Measurements from ENCODE around the gene LAX1. TPM values are rescaled to one million over a fixed set of nuclear protein-coding genes. Genes with fewer than 3 reads are reported as not detected.

Gene LAX1
- total and polyA plus RNA-seq, 2 of the 4 experiments (the other 2 are of a cell fraction), result 0.03 TPM; not detected in 1

GRCh38 chr1:203746281-203746680, 18.7 kb upstream of the LAX1 start:
- no peak overlapping the region for H2BK5ac ChIP-seq (ENCODE audit: low read depth, low read length, poor library complexity, severe bottlenecking)
- H4K91ac ChIP-seq (ENCODE audit: insufficient read depth, low read depth, low read length), result no peak overlapping the region
- no peak overlapping the region for H2BK20ac ChIP-seq (ENCODE audit: low read depth, low read length)
- H2AK9ac ChIP-seq (replicated peaks; ENCODE audit: low read depth, low read length, poor library complexity), result no peak overlapping the region
- H3K9me3 ChIP-seq (ENCODE audit: control insufficient read depth, insufficient read depth, low read length), result no peaks in the 10 kb centered on the region
- dilution Hi-C loops (cut with HindIII; ENCODE audit: low sequenced_read_pairs, unreplicated experiment) (no loop called here), intact Hi-C loops (cut with micrococcal nuclease) (no loop called here), in situ Hi-C loops (cut with MboI; ENCODE audit: low sequenced_read_pairs) (no loop called here)
- no peaks in the 10 kb centered on the region for H3K27me3 ChIP-seq (ENCODE audit: control insufficient read depth, insufficient read depth, low read length)
- no peak for DNase-seq
- H2AFZ ChIP-seq (replicated peaks; ENCODE audit: low read length, poor library complexity), result no peak overlapping the region
- H2AK5ac ChIP-seq (ENCODE audit: low read depth, low read length), result no peak overlapping the region
- H3K9ac ChIP-seq (ENCODE audit: low read depth, low read length), result no peak overlapping the region
- BruUV-seq (replicated peaks), result no TSS peak
- no peak overlapping the region for H3K4me3 ChIP-seq (ENCODE audit: insufficient read depth, low read depth, low read length)
- peaks cover 2% of the 10 kb centered on the region; the same call in 1 of the 2 replicates for H3K9me1 ChIP-seq (ENCODE audit: insufficient read depth, low read length)
- peaks cover 1% of the 10 kb centered on the region; the same call in 1 of the 2 replicates for H4K20me1 ChIP-seq (ENCODE audit: insufficient read depth, low read length)
- peaks cover 5% of the 10 kb centered on the region for H3K4me1 ChIP-seq (ENCODE audit: control insufficient read depth, insufficient read depth, low read length)
- H3K4me2 ChIP-seq (ENCODE audit: low read depth, low read length), result no peak overlapping the region
- no peak overlapping the region for H3K4ac ChIP-seq (ENCODE audit: low read depth, low read length)
- H4K8ac ChIP-seq (ENCODE audit: low read depth in 2 of 2, low read length in 2 of 2), result no peak overlapping the region
- H4K5ac ChIP-seq (ENCODE audit: low read depth, low read length), result no peak overlapping the region
- no peak overlapping the region for H3K18ac ChIP-seq (ENCODE audit: low read depth, low read length)
- no peak for ATAC-seq (ENCODE audit: low read depth)
- TF ChIP-seq CHD1 (IDR thresholded peaks at IDR 0.05; ENCODE audit: low read depth, low read length) (no peak), MXI1 (IDR thresholded peaks at IDR 0.05; ENCODE audit: borderline replicate concordance, low read depth, low read length) (no peak), RAD21 (IDR thresholded peaks at IDR 0.05; ENCODE audit: low read length) (no peak), POLR2A (IDR thresholded peaks at IDR 0.05; ENCODE audit: low read depth, low read length) (no peak), NFE2L2 (IDR thresholded peaks at IDR 0.05; ENCODE audit: low read depth, low read length) (no peak), SMC3 (IDR thresholded peaks at IDR 0.05; ENCODE audit: low read depth, low read length) (no peak), MAFK (IDR thresholded peaks at IDR 0.05; ENCODE audit: low read depth, low read length) (no peak), MAZ (IDR thresholded peaks at IDR 0.05; ENCODE audit: borderline replicate concordance, low read depth, low read length) (no peak), ELK1 (IDR thresholded peaks at IDR 0.05; ENCODE audit: borderline replicate concordance, low read depth, low read length) (no peak), BHLHE40 (IDR thresholded peaks at IDR 0.05; ENCODE audit: low read depth, low read length) (no peak), CEBPB (IDR thresholded peaks at IDR 0.05; ENCODE audit: low read depth, low read length) (no peak)
- TF ChIP-seq, protein P1, sequence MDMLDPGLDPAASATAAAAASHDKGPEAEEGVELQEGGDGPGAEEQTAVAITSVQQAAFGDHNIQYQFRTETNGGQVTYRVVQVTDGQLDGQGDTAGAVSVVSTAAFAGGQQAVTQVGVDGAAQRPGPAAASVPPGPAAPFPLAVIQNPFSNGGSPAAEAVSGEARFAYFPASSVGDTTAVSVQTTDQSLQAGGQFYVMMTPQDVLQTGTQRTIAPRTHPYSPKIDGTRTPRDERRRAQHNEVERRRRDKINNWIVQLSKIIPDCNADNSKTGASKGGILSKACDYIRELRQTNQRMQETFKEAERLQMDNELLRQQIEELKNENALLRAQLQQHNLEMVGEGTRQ (IDR thresholded peaks at IDR 0.05; ENCODE audit: low read depth, low read length), result no peak
- H3K56ac ChIP-seq (ENCODE audit: extremely low read depth, insufficient read depth, low read length), result no peak overlapping the region
- H3K79me1 ChIP-seq (ENCODE audit: low read depth in 1 of 2, low read length in 2 of 2), result peaks cover 0 to 11% of the 10 kb centered on the region in 2 experiments; a peak in 1 of 4 replicates
- H3K36me3 ChIP-seq (ENCODE audit: control insufficient read depth, insufficient read depth, low read length), result peaks cover 8% of the 10 kb centered on the region
- CTCF ChIA-PET, result no interaction called here
- WGBS, 2 experiments (ENCODE audit: extremely low coverage in 2 of 2, insufficient read length in 1 of 2), result no CpG with 5 or more reads among the region's 6 CpGs
- no peak overlapping the region for H3K27ac ChIP-seq (ENCODE audit: insufficient read depth, low read length)
- no peak overlapping the region for H3K14ac ChIP-seq (replicated peaks; ENCODE audit: low read depth, low read length)
- no peak overlapping the region for H3K23ac ChIP-seq (ENCODE audit: low read depth, low read length)
- H2BK15ac ChIP-seq (ENCODE audit: low read depth, low read length), result no peak overlapping the region
- no peak overlapping the region for H2BK120ac ChIP-seq (ENCODE audit: low read depth, low read length)
- POLR2A ChIA-PET (ENCODE audit: unreplicated experiment), result no interaction called here
